CD4-positive, alpha-beta T cell treated with Interleukin-2 at 100 ng/mL for 4 hours (primary cell): ENCODE data around the gene ZMYM3.
A peak's percentile ranks its signal among the peaks of the same experiment; 100 is the strongest.

Source experiments
- DNase-seq: peaks from one replicate; pipeline ENCODE4 v3.0.0-alpha.2; 2020; ENCODE audit warnings: low spot score

The ZMYM3 gene

DNA sequence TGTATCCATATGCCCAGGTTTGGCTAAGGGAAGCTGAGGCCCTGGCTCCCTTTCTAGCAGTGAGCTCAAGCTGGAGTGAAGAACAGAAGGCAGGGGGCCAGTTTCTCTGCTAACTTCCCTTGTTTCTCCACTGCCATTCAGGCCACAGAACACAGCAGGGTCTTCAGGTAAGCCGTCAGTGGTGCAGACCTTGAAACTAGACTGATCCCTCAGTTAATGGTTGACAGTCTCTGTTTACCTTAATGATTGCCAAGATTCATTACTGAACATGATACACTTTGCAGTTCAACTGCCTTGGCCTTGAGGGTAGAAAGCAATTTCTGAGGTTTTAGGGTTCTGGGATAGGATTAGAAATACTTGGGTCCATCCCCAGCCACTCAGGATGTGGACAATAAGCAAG is 39.8 kb downstream of the ZMYM3 start:
- no peak for DNase-seq

DNA sequence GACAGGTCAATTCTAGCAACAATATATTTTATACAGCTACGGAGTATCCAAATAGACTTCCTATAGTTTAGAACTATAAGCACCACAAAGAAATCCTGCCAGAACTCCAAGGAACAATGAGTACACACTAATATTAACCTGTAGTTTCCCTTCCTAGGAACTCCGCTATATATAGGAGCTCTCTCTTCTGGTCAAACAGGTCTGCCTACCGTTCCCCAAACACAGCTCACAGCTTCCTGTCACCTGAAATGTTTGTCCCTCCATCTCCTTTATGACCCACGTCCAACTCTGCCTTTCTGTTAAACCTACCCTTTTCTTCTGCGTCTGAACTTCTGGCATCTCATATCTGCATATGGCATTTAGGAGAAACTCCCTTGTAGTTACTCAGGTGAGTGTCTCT is 41.4 kb downstream of the ZMYM3 start:
- DNase-seq = no peak

DNA sequence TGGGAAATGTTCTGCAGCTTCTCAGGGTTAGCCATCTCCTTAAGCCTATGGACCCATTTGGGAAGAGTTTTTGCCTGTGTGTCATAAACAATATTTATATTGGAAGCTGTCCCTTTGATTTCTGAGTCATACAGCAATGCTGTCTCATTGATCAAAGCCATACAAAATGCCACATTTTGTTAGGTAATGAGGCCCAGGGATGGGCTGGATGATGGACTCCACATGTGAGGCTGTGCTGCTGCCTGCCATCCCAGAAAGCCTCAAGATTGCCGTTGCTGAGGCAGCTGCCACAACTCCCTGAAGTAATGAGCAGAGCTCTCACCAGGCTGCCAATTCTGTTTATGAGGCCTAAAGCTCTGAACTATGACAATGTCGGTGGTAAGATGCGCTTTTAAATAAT is 43.1 kb downstream of the ZMYM3 start:
- no peak for DNase-seq

DNA sequence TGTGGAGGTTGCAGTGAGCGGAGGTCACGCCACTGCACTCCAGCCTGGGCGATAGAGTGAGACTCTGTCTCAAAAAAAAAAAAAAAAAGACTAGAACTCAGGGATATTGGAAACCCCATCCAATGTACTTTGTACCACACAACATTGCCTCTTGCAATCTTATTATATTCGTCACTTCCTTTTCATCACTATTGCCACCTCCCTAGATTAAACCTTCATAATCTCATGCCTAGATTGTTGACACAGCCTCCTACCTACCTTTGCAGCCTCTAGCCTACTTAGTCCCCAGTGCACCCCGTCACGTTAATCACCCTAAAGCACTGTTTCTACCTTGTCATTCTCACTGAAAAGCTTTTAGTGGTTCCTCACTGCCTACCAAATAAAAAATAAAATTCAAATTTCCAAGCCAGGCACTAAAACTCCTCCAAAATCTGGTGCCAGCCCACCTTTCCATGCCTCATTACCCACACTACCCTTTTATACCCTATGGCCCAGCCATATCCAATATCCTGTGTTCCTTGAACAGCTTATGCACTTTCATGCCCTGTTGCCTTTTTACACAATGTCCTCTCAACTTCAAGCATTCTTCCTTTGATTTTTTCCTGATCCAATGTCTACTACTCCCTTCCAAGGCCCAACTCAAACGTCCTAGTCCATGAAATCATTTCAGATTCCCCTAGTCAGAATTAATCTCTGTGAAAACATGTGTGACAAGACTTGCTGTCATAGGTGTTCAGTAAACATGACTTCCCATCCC is 54.5 kb downstream of the ZMYM3 start:
- DNase-seq = no peak

DNA sequence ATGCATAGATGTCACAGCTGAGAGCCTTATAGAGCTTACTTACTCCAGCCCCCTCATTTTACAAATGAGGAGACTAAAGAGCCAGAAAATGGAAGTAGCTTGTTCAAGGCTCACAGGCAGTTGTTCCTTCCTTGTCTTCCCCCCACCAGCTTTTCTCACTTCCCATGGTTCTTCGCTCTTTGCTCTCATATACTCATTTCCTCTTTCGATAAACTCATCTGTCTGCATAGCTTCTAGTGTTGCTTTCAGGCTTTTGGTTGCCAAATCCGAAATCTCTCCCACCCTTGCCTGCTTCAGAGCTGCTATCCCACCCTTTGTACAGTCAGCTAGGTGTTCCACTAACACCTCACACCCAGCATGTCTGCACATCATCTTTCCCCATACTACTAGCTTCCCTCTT is 55.9 kb downstream of the ZMYM3 start:
- peak; percentile 37 for DNase-seq

DNA sequence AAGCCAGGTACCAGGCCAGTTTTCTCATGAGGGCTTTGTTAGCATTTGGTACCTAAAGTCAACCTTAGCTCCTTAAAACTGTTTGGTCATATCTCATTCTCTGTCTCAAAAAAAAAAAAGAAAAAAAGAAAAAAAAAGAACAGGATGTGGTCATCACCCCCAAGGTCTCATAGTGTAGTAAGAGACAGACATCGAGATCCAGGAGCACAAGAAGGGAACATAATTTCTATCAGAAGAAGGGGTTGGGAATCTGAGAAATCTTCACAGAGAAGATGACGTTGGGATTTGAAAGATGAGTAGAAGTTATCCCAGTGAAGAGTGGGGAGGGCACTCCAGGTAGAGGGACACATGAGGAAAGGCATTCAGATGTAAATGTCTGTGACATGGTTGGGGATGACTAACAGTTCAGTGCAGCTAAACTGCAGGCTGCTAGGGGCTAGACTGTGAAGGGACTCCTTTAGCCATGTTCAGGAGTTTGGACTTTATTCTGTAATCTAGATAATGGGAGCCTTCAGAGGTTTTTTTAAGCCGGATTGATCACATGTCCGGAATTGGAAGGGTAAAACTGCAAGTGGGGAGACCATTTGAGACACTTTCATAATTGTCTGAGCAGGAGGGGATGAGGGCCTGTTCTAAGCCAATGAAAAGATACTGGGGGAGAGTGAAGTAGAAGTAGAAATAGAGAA is 57.8 kb downstream of the ZMYM3 start:
- peak; percentile 19 for DNase-seq

DNA sequence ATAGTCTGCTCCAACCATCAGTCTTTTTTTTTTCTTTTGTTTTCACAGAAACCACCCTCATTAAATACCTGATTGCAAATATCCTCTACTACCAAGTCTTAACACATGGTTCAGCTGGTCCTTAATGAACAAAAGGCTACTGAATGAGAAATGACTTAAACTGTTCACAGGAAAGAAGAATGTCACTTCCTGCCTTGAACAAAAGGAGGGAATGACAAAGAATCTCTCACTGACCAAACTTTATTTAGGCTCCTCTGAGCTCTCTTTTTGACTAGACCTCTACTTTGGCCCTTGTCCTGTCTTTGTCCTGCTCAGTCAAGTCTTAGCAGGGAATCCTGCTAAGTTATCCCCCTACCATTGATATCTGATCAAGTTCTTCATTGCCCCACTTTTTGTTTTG is 62.7 kb downstream of the ZMYM3 start:
- no peak for DNase-seq
